Lower lobe of right lung (tissue), 2 donors: ENCODE data around the gene SMAD9. TPM values are rescaled to one million over a fixed set of nuclear protein-coding genes. Genes with fewer than 3 reads are reported as not detected.

ENCODE experiments used
- ATAC-seq, 2 donors: fragments of 200-7000 bp; cut with Tn5 transposase; one replicate each; pipeline ENCODE4 v1.9.1; 2020 to 2022; ENCODE audit warnings: mild to moderate bottlenecking in 2 of 2, moderate library complexity in 2 of 2
- DNase-seq: peaks from one replicate; pipeline ENCODE4 v3.0.0-alpha.2; 2020
- H3K27ac ChIP-seq: fragments of 200-600 bp; one replicate; pipeline ENCODE4 v1.8.0; 2022
- H3K27me3 ChIP-seq: fragments of 200-600 bp; one replicate; pipeline ENCODE4 v1.8.0; 2022; ENCODE audit warnings: low read depth
- H3K36me3 ChIP-seq: fragments of 200-600 bp; one replicate; pipeline ENCODE4 v1.8.0; 2022; ENCODE audit warnings: mild to moderate bottlenecking
- H3K4me1 ChIP-seq: fragments of 200-600 bp; one replicate; pipeline ENCODE4 v1.8.0; 2022
- H3K4me3 ChIP-seq: fragments of 200-600 bp; one replicate; pipeline ENCODE4 v1.8.0; 2022; ENCODE audit warnings: mild to moderate bottlenecking
- H3K9me3 ChIP-seq: fragments of 200-600 bp; one replicate; pipeline ENCODE4 v1.8.0; 2022
- intact Hi-C: fragments of 100-400 bp; cut with DNase I; formaldehyde crosslinking; loops from one replicate; pipeline ENCODE4 v1.11.0; 2022
- total RNA-seq: library from RNA; stranded (reverse); fragmentation: NEBNext Ultra II Directional; extraction: Animal tissue kit (Norgen Biotek cat#: 25700); gene quantifications from one replicate; pipeline ENCODE4 v1.2.1, GENCODE V29; 2021
- TF ChIP-seq, protein P1 (sequence below): fragments of 200-600 bp; IDR thresholded peaks from one replicate; pipeline ENCODE4 v1.8.0; 2022; ENCODE audit warnings: antibody characterized with exemption, mild to moderate bottlenecking
- donor health status: DM: no; HTN: yes; CAD: no; lungs with severe emphysema.

Gene SMAD9
- total RNA-seq, 1 donor from 2014 or later: 17.6 TPM

DNA sequence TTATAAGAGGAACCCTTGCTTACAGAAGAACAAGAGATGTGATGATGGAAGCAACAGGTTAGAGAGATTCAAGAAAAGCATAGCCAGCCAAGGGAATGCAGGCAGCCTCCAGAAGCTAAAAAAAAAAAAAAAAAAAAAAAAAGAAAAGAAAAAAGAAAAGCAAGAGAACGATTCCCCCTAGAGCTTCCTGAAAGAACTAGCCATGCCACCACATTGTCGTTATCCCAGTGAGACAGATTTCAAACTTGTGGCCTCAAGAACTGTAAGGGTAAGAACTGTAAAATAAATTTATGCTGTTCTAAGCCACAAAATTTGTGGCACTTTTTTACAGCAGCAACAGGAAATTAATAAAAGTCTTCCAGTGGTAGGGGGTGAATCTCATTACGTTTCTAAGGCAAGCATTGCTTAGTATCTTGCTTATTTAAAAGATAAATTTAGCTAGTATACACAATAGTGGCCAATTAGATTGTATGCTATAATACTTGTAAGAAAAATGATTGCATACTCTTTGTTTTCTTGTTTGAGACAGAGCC is 79.3 kb downstream of the SMAD9 start:
- intact Hi-C loops: no loop called here
- TF ChIP-seq, protein P1, sequence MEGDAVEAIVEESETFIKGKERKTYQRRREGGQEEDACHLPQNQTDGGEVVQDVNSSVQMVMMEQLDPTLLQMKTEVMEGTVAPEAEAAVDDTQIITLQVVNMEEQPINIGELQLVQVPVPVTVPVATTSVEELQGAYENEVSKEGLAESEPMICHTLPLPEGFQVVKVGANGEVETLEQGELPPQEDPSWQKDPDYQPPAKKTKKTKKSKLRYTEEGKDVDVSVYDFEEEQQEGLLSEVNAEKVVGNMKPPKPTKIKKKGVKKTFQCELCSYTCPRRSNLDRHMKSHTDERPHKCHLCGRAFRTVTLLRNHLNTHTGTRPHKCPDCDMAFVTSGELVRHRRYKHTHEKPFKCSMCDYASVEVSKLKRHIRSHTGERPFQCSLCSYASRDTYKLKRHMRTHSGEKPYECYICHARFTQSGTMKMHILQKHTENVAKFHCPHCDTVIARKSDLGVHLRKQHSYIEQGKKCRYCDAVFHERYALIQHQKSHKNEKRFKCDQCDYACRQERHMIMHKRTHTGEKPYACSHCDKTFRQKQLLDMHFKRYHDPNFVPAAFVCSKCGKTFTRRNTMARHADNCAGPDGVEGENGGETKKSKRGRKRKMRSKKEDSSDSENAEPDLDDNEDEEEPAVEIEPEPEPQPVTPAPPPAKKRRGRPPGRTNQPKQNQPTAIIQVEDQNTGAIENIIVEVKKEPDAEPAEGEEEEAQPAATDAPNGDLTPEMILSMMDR: no peak
- ATAC-seq (no peak), DNase-seq (no peak)
- Histone ChIP-seq H3K36me3 (no peaks in the 10 kb centered on the region), H3K27ac (no peak overlapping the region), H3K4me3 (no peak overlapping the region), H3K4me1 (no peaks in the 10 kb centered on the region), H3K9me3 (no peaks in the 10 kb centered on the region), H3K27me3 (no peaks in the 10 kb centered on the region)

DNA sequence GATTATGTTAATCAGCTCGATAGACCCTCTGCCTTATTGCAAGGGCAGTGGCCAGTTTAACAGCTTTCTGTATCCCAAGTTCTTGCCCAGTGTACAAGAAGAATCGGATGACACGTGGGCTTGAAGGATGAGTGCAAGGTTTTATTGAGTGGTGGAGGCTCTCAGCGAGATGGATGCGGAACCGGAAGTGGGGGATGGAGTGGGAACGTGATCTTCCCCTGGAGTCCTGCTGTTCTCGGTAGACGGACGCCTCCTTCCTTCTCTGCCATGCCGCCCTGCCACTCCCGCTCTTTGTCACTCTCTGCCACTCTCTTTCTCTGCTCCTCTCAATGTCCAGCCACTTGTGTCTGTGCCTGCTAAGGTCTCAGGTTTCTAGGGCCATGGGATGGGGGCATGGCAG is 80.1 kb downstream of the SMAD9 start:
- ATAC-seq: no peak

DNA sequence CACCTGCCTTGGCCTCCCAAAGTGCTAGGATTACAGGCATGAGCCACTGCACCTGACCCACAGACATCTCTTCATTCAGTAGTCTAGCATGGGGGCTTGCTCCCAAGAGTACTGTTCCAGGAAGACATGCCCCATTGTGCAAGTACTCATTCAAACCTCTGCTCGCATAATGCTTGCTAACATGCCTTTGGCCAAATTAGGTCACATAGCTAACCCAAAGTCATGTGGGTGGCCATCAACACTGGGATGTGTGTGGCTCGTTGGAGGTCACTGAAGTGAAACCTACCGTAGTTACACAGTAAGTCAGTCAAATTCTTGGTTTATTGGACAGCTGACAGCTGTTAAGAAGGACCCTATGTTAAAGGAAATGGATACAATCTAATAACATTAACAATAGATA is 80.8 kb downstream of the SMAD9 start:
- Histone ChIP-seq H3K4me1 (no peaks in the 10 kb centered on the region), H3K9me3 (no peaks in the 10 kb centered on the region), H3K27me3 (no peaks in the 10 kb centered on the region), H3K36me3 (no peaks in the 10 kb centered on the region), H3K27ac (no peak overlapping the region), H3K4me3 (no peak overlapping the region)
- TF ChIP-seq, protein P1: no peak
- DNase-seq: no peak
- intact Hi-C loops: no loop called here
- no peak for ATAC-seq

More for the DNA sequence above, 80.1 kb downstream of the SMAD9 start:
- no peaks in the 10 kb centered on the region for H3K27me3 ChIP-seq
- no peaks in the 10 kb centered on the region for H3K9me3 ChIP-seq
- no peaks in the 10 kb centered on the region for H3K4me1 ChIP-seq
- intact Hi-C loops: no loop called here
- no peak overlapping the region for H3K4me3 ChIP-seq
- H3K36me3 ChIP-seq: no peaks in the 10 kb centered on the region
- no peak overlapping the region for H3K27ac ChIP-seq
- no peak for DNase-seq
- TF ChIP-seq, protein P1: no peak

DNA sequence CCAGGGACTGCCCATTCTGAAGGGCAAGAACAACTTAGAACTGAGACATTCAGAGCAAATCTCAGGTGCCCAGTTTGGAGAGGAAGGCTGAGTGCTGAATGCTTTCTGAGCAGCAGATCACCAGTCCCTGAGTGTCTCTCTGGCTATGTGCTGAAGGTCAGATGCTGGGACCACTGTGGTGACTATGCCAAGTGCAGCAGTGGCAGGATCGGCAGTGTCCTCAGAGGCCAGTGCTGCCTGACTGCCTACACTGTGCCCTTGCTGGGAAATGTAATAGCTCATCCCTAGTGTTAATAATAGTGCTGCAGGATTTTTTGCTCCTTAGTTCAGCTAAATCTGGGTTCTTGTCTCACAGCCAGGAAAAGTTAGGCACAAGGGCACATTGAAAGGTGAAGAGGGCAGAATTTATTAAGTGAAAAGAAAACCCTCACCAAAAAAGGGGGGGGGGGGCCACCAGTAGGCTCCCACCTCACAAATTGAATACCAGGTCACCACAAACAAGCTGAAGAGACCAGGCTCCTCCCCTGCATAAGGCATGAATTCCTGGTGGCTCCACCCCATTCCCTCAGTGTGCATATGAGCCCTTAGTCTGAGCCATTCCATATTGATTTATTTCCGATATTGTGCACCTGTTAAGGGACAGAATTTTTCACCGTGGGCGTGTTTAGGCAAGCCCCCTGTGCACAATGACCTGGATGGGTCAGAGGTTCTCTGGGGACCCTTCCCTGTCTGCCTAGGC is 82.5 kb downstream of the SMAD9 start:
- H3K36me3 ChIP-seq: no peaks in the 10 kb centered on the region
- TF ChIP-seq, protein P1: no peak
- no peak overlapping the region for H3K27ac ChIP-seq
- no peaks in the 10 kb centered on the region for H3K27me3 ChIP-seq
- no peaks in the 10 kb centered on the region for H3K9me3 ChIP-seq
- H3K4me1 ChIP-seq: no peaks in the 10 kb centered on the region
- ATAC-seq (no peak), DNase-seq (no peak)
- intact Hi-C loops: no loop called here
- no peak overlapping the region for H3K4me3 ChIP-seq

DNA sequence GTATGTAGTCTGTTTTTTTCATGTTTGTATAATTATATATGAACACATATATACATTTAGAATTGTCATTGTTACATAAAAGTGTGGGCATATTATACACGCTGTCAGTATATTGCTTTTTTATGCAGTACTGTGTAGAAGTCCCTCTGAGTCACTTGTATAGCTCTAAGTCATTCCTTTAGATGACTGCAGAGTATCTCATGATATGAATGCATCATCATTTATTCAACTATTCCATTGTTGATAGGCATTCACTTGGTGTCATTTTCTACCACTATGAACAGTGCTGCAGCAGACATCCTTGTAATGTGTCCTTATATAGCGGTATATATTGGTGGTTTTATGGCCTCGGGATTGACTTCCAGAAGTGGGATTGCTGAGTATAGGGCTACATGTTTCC is 85.7 kb downstream of the SMAD9 start:
- H3K36me3 ChIP-seq: no peaks in the 10 kb centered on the region
- H3K9me3 ChIP-seq: no peaks in the 10 kb centered on the region
- H3K4me3 ChIP-seq: no peak overlapping the region
- H3K27ac ChIP-seq: no peak overlapping the region
- ATAC-seq (no peak), DNase-seq (no peak)
- TF ChIP-seq, protein P1: no peak
- intact Hi-C loops: no loop called here
- no peaks in the 10 kb centered on the region for H3K27me3 ChIP-seq
- no peaks in the 10 kb centered on the region for H3K4me1 ChIP-seq
